CD14-positive monocyte (primary cell): ENCODE measurements around the gene BRD9. TPM values are rescaled to one million over a fixed set of nuclear protein-coding genes. Genes with fewer than 3 reads are reported as not detected.

Source experiments
- DNase-seq, 3 donors: peaks; one replicate each; pipeline ENCODE4 v3.0.0-alpha.2; 2011 to 2022
- H2AFZ ChIP-seq: 2 replicates; pipeline ENCODE4 v1.6.0; 2012; ENCODE audit warnings: mild to moderate bottlenecking, low read depth, low read length, inconsistent platforms; ENCODE audit not compliant: insufficient read depth, poor library complexity, severe bottlenecking
- H3K27ac ChIP-seq, 2 donors: 1 replicate in 1 of 2; 2 replicates in 1 of 2; pipeline ENCODE4 v1.5.1; 2012 to 2013; ENCODE audit warnings: low read length in 2 of 2, control low read depth in 1 of 2, inconsistent platforms in 1 of 2, low read depth in 1 of 2, mild to moderate bottlenecking in 1 of 2
- H3K27me3 ChIP-seq, 2 donors: one replicate each; pipeline versions ENCODE4 v1.6.0 to v1.6.1; 2011 to 2013; ENCODE audit warnings: low read length in 2 of 2; ENCODE audit not compliant: control insufficient read depth in 2 of 2, insufficient read depth in 2 of 2
- H3K36me3 ChIP-seq, 2 donors: replicated peaks in 1 of 2; 1 replicate in 1 of 2; 2 replicates in 1 of 2; pipeline versions ENCODE4 v1.5.1 to v1.6.1; 2012 to 2013; ENCODE audit warnings: low read length in 2 of 2, control low read depth in 1 of 2, inconsistent platforms in 1 of 2, mild to moderate bottlenecking in 1 of 2; ENCODE audit not compliant: insufficient read depth in 2 of 2, control insufficient read depth in 1 of 2
- H3K4me1 ChIP-seq, 2 donors: 1 replicate in 1 of 2; 2 replicates in 1 of 2; pipeline versions ENCODE4 v1.5.1 to v1.6.1; 2012 to 2013; ENCODE audit warnings: low read length in 2 of 2, control low read depth in 1 of 2, inconsistent platforms in 1 of 2, mild to moderate bottlenecking in 1 of 2, moderate library complexity in 1 of 2; ENCODE audit not compliant: insufficient read depth in 2 of 2, control insufficient read depth in 1 of 2
- H3K4me2 ChIP-seq: replicated peaks from 2 replicates; pipeline ENCODE3; 2012; ENCODE audit warnings: low read length, moderate library complexity, mild to moderate bottlenecking; ENCODE audit not compliant: poor library complexity, severe bottlenecking; ENCODE audit errors: extremely low read depth
- H3K4me3 ChIP-seq, 3 experiments: fragments of 200-600 bp in 1 of 3; sonication (generic) in 1 of 3; replicated peaks in 1 of 3; 1 replicate in 2 of 3; 2 replicates in 1 of 3; pipeline ENCODE4 v1.5.1; 2011 to 2013; ENCODE audit warnings: low read length in 3 of 3, mild to moderate bottlenecking in 3 of 3, control low read depth in 2 of 3, low read depth in 2 of 3, inconsistent platforms in 1 of 3, moderate library complexity in 1 of 3
- H3K79me2 ChIP-seq: 2 replicates; pipeline ENCODE4 v1.6.0; 2012; ENCODE audit warnings: mild to moderate bottlenecking, control low read depth, inconsistent platforms, low read length, moderate library complexity; ENCODE audit not compliant: insufficient read depth
- H3K9ac ChIP-seq: 2 replicates; pipeline ENCODE4 v1.6.0; 2017; ENCODE audit warnings: low read length, mild to moderate bottlenecking; ENCODE audit not compliant: insufficient read depth, poor library complexity, severe bottlenecking
- H3K9me3 ChIP-seq, 2 donors: replicated peaks in 1 of 2; 1 replicate in 1 of 2; 2 replicates in 1 of 2; pipeline versions ENCODE4 v1.5.1 to v1.6.1; 2012 to 2013; ENCODE audit warnings: low read length in 2 of 2, control low read depth in 1 of 2; ENCODE audit not compliant: control insufficient read depth in 1 of 2, insufficient read depth in 1 of 2
- H4K20me1 ChIP-seq: 2 replicates; pipeline ENCODE4 v1.6.0; 2012; ENCODE audit warnings: mild to moderate bottlenecking, low read length, control low read depth, moderate library complexity; ENCODE audit not compliant: insufficient read depth
- H3K27ac Mint-ChIP-seq, 7 donors: one replicate each; pipeline ENCODE4 v1.8.0; 2020; ENCODE audit warnings: mild to moderate bottlenecking in 7 of 7, mixed read lengths in 7 of 7, moderate library complexity in 6 of 7, inconsistent platforms in 2 of 7
- H3K27me3 Mint-ChIP-seq, 3 donors: one replicate each; pipeline ENCODE4 v1.8.0; 2021 to 2022; ENCODE audit warnings: low read depth in 3 of 3, mild to moderate bottlenecking in 3 of 3, mixed read lengths in 3 of 3, moderate library complexity in 3 of 3, inconsistent platforms in 1 of 3
- H3K36me3 Mint-ChIP-seq, 2 donors: one replicate each; pipeline ENCODE4 v1.8.0; 2020; ENCODE audit warnings: mixed read lengths in 2 of 2, inconsistent platforms in 1 of 2, mild to moderate bottlenecking in 1 of 2
- H3K4me1 Mint-ChIP-seq: one replicate; pipeline ENCODE4 v1.8.0; 2020; ENCODE audit warnings: mild to moderate bottlenecking, mixed read lengths
- H3K4me3 Mint-ChIP-seq, 2 donors: one replicate each; pipeline ENCODE4 v1.8.0; 2020; ENCODE audit warnings: mild to moderate bottlenecking in 2 of 2, mixed read lengths in 2 of 2, moderate library complexity in 1 of 2
- H3K9me3 Mint-ChIP-seq, 7 donors: one replicate each; pipeline ENCODE4 v1.8.0; 2020 to 2022; ENCODE audit warnings: mixed read lengths in 7 of 7, mild to moderate bottlenecking in 6 of 7, moderate library complexity in 6 of 7, inconsistent platforms in 2 of 7
- WGBS: methylation state at CpG from one replicate; pipeline ENCODE4 v1.1.5; 2013; ENCODE audit warnings: missing lambda C conversion rate; ENCODE audit not compliant: insufficient coverage; 5-methylcytosine and 5-hydroxymethylcytosine counted together
- intact Hi-C, 2 donors: fragments of 100-400 bp; cut with micrococcal nuclease; formaldehyde crosslinking; loops; one replicate each; pipeline versions ENCODE4 v1.15.0 to v1.15.1; 2023
- polyA plus RNA-seq, 3 donors: library from polyadenylated mRNA; depleted of rRNA in 1 of 3; unstranded in 2 of 3; stranded (reverse) in 1 of 3; fragments of 300-500 nt in 2 of 3; fragments of >200 nt in 1 of 3; fragmentation: Illumina TruSeq in 2 of 3; gene quantifications; 1 replicate in 2 of 3; 2 replicates in 1 of 3; pipeline ENCODE4 v1.2.3, GENCODE V29; 2012 to 2021
- TF ChIP-seq, protein P1 (sequence below): fragments of 200-600 bp; IDR thresholded peaks from one replicate; pipeline ENCODE4 v1.8.0; 2022; ENCODE audit warnings: antibody characterized with exemption, mild to moderate bottlenecking

BRD9 gene
- polyA plus RNA-seq, 3 donors = 5.3 to 22.7 (median 9.3) TPM

DNA sequence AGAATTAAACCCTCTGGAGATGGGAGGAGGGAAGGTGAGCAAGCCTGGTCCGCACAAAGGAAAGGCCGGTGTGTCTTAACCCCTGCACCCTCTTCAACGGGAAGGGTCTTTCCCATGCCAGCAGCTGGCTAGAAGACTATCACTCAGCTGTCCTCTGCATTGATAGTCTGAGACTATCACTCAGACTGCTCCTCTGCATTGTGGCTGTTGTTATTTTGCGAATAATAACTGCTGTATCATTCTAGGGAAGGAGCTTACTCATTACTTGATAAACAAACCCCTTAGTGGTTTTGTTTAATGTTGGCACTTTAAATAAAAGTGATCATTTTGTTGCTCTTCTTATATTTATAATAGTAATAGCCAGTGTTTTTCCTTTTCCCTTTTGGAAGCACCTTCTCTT is 8.2 kb upstream of the BRD9 start:
- H3K9me3 Mint-ChIP-seq = no peaks in the 10 kb centered on the region
- Histone ChIP-seq H3K36me3 (peaks cover 6 to 37% of the 10 kb centered on the region in 2 donors), H3K4me1 (no peaks in the 10 kb centered on the region), H2AFZ (no peak overlapping the region), H3K9ac (no peak overlapping the region), H3K9me3 (no peaks in the 10 kb centered on the region), H3K4me2 (no peak overlapping the region), H4K20me1 (no peaks in the 10 kb centered on the region), H3K27ac (no peak overlapping the region), H3K4me3 (no peak overlapping the region), H3K27me3 (no peaks in the 10 kb centered on the region), H3K79me2 (no peaks in the 10 kb centered on the region)
- no peaks in the 10 kb centered on the region for H3K4me1 Mint-ChIP-seq
- TF ChIP-seq, protein P1, sequence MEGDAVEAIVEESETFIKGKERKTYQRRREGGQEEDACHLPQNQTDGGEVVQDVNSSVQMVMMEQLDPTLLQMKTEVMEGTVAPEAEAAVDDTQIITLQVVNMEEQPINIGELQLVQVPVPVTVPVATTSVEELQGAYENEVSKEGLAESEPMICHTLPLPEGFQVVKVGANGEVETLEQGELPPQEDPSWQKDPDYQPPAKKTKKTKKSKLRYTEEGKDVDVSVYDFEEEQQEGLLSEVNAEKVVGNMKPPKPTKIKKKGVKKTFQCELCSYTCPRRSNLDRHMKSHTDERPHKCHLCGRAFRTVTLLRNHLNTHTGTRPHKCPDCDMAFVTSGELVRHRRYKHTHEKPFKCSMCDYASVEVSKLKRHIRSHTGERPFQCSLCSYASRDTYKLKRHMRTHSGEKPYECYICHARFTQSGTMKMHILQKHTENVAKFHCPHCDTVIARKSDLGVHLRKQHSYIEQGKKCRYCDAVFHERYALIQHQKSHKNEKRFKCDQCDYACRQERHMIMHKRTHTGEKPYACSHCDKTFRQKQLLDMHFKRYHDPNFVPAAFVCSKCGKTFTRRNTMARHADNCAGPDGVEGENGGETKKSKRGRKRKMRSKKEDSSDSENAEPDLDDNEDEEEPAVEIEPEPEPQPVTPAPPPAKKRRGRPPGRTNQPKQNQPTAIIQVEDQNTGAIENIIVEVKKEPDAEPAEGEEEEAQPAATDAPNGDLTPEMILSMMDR = no peak
- H3K27ac Mint-ChIP-seq = no peak overlapping the region
- WGBS = 95% methylated on average over 3 of the region's 4 CpGs
- H3K36me3 Mint-ChIP-seq = peaks cover 27 to 45% of the 10 kb centered on the region in 2 donors
- H3K27me3 Mint-ChIP-seq = no peaks in the 10 kb centered on the region
- no peak overlapping the region for H3K4me3 Mint-ChIP-seq
- intact Hi-C loops = loop anchor here (5.0 to 10.0 kb wide), 3 partner anchors 228 to 456 kb away; partner anchors contain the start of gene EXOC3 (in 1 of the 2)
- no peak for DNase-seq

DNA sequence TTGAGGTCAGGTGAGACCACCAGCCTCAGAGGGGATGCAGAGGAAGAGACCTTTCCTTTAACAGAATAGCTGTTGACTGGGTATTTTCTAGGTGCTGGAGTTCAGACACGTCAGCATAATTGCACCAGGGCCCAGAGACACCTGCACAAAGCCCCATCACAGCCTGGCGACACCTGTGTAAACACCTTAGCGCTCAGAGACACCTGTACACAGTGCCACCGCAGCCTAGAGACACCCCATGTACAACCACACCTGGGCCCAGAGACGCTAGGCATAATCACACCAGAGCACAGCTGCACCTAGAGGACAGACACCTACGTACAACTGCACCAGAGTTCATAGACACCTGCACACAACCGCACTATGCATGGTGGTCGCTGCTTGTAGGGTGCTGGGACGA is 1.1 kb upstream of the BRD9 start:
- H3K9me3 Mint-ChIP-seq = no peaks in the 10 kb centered on the region

More for the DNA sequence above, 1.1 kb upstream of the BRD9 start:
- Histone ChIP-seq H3K9ac (no peak overlapping the region), H3K36me3 (peaks cover 22 to 48% of the 10 kb centered on the region in 2 donors), H3K4me2 (no peak overlapping the region), H3K79me2 (peaks cover 41% of the 10 kb centered on the region), H3K9me3 (no peaks in the 10 kb centered on the region), H3K27me3 (no peaks in the 10 kb centered on the region), H4K20me1 (peaks cover 24% of the 10 kb centered on the region), H3K27ac (no peak overlapping the region), H3K4me3 (no peak overlapping the region), H3K4me1 (peaks cover 22 to 28% of the 10 kb centered on the region in 2 donors), H2AFZ (no peak overlapping the region)
- H3K4me3 Mint-ChIP-seq = peak overlapping the region in 1 of 2 donors; percentile 41
- intact Hi-C loops = loop anchor here (5.0 to 10.0 kb wide), 5 partner anchors 281 to 911 kb away; partner anchors contain the start of genes CEP72 (in 1 of the 2), CLPTM1L (in 1 of the 2), NDUFS6 (in 1 of the 2) and PDCD6 (in 1 of the 2)
- peaks cover 19% of the 10 kb centered on the region for H3K4me1 Mint-ChIP-seq
- WGBS = 96% methylated on average over 8 of the region's 9 CpGs
- TF ChIP-seq, protein P1 = no peak
- DNase-seq = no peak
- peaks cover 0 to 2% (median 0%) of the 10 kb centered on the region in 3 donors for H3K27me3 Mint-ChIP-seq
- H3K27ac Mint-ChIP-seq = no peak overlapping the region
- H3K36me3 Mint-ChIP-seq = peaks cover 33 to 48% of the 10 kb centered on the region in 2 donors
